H1 (cell line): ENCODE data around the gene ITPK1. TPM values are rescaled to one million over a fixed set of nuclear protein-coding genes. Genes with fewer than 3 reads are reported as not detected.
A peak's percentile ranks its signal among the peaks of the same experiment; 100 is the strongest.

Experiments used
- CTCF ChIA-PET: fragments of 300-600 bp; sonication (Branson Sonifier 250); formaldehyde crosslinking; loops from one replicate; lab custom pipeline; 2021; ENCODE audit not compliant: partially characterized antibody; lab: Charles Lee
- POLR2A ChIA-PET: fragments of 300-600 bp; sonication (Branson Sonifier 250); formaldehyde crosslinking; loops from one replicate; lab custom pipeline; 2021; ENCODE audit warnings: inconsistent platforms; ENCODE audit not compliant: partially characterized antibody; lab: Charles Lee
- DNase-seq, 2 experiments: peaks; one replicate each; pipeline versions ENCODE4 v3.0.0 to v3.0.0-alpha.2; 2010 to 2022; ENCODE audit warnings: low spot score in 2 of 2, low read depth in 1 of 2, mixed read lengths in 1 of 2
- FAIRE-seq: peaks from 2 replicates; lab custom pipeline; 2011; peaks lifted over from hg19 to GRCh38; lab: Jason Lieb, UNC
- H2AFZ ChIP-seq: 2 replicates; pipeline ENCODE4 v1.8.1; 2012; ENCODE audit warnings: low read length, inconsistent platforms
- H2AK5ac ChIP-seq: 2 replicates; pipeline ENCODE4 v1.6.1; 2013; ENCODE audit warnings: low read depth, low read length
- H2BK120ac ChIP-seq: replicated peaks from 2 replicates; pipeline ENCODE3; 2013; ENCODE audit warnings: low read depth, low read length, inconsistent platforms
- H2BK12ac ChIP-seq: 2 replicates; pipeline ENCODE4 v1.6.1; 2013; ENCODE audit warnings: low read depth, low read length
- H2BK15ac ChIP-seq: 2 replicates; pipeline ENCODE4 v1.6.1; 2013; ENCODE audit warnings: low read length
- H2BK20ac ChIP-seq: 2 replicates; pipeline ENCODE4 v1.6.1; 2013; ENCODE audit warnings: low read length
- H2BK5ac ChIP-seq: 2 replicates; pipeline ENCODE4 v1.6.1; 2013; ENCODE audit warnings: low read depth, low read length
- H3K14ac ChIP-seq: 2 replicates; pipeline ENCODE4 v1.6.1; 2013; ENCODE audit warnings: inconsistent platforms; ENCODE audit not compliant: insufficient read length
- H3K18ac ChIP-seq: 2 replicates; pipeline ENCODE4 v1.6.1; 2013; ENCODE audit warnings: low read length; ENCODE audit errors: extremely low read depth
- H3K23ac ChIP-seq: 2 replicates; pipeline ENCODE4 v1.6.1; 2013; ENCODE audit warnings: inconsistent platforms; ENCODE audit not compliant: insufficient read length
- H3K23me2 ChIP-seq: 2 replicates; pipeline ENCODE4 v1.6.1; 2013; ENCODE audit warnings: low read depth, low read length
- H3K27ac ChIP-seq: 2 replicates; pipeline ENCODE4 v1.6.1; 2011; ENCODE audit warnings: low read depth, low read length, inconsistent platforms
- H3K27me3 ChIP-seq, 4 experiments: replicated peaks in 1 of 4; 1 replicate in 1 of 4; 2 replicates in 3 of 4; pipeline versions ENCODE4 v1.6.1 to v1.8.1; 2011 to 2013; ENCODE audit warnings: low read length in 3 of 4, mild to moderate bottlenecking in 3 of 4, inconsistent platforms in 2 of 4, mixed read lengths in 2 of 4, moderate library complexity in 1 of 4; ENCODE audit not compliant: control insufficient read depth in 3 of 4, insufficient read depth in 3 of 4; ENCODE audit errors: extremely low read depth in 1 of 4
- H3K36me3 ChIP-seq, 4 experiments: 2 replicates each; pipeline versions ENCODE4 v1.6.1 to v1.8.1; 2011 to 2013; ENCODE audit warnings: mild to moderate bottlenecking in 4 of 4, low read length in 3 of 4, moderate library complexity in 2 of 4, control low read depth in 1 of 4, inconsistent platforms in 1 of 4; ENCODE audit not compliant: insufficient read depth in 4 of 4, control insufficient read depth in 2 of 4
- H3K4ac ChIP-seq: replicated peaks from 2 replicates; pipeline ENCODE3; 2013; ENCODE audit warnings: low read length, low read depth, mixed read lengths, inconsistent platforms; ENCODE audit not compliant: insufficient read length
- H3K4me1 ChIP-seq, 4 experiments: replicated peaks in 1 of 4; 1 replicate in 1 of 4; 2 replicates in 3 of 4; pipeline versions ENCODE4 v1.6.1 to v1.8.1; 2011 to 2013; ENCODE audit warnings: low read length in 3 of 4, inconsistent platforms in 2 of 4, mixed read lengths in 1 of 4; ENCODE audit not compliant: insufficient read depth in 4 of 4, control insufficient read depth in 3 of 4
- H3K4me2 ChIP-seq, 2 experiments: 2 replicates each; pipeline versions ENCODE4 v1.6.1 to v1.8.1; 2011 to 2013; ENCODE audit warnings: low read depth in 2 of 2, low read length in 2 of 2, control low read depth in 1 of 2, inconsistent platforms in 1 of 2, mild to moderate bottlenecking in 1 of 2; ENCODE audit not compliant: insufficient read depth in 1 of 2
- H3K4me3 ChIP-seq, 4 experiments: fragments of 200-600, 300-600 bp in 1 of 4; sonication (generic), shearing (Covaris generic), sonication (Bioruptor Twin) in 1 of 4; 2 replicates each; pipeline versions ENCODE4 v1.5.1 to v1.8.1; 2011 to 2016; ENCODE audit warnings: low read length in 4 of 4, low read depth in 3 of 4, control low read depth in 2 of 4, inconsistent platforms in 2 of 4, mild to moderate bottlenecking in 2 of 4, mixed read lengths in 1 of 4, moderate library complexity in 1 of 4; ENCODE audit not compliant: insufficient read depth in 2 of 4; ENCODE audit errors: extremely low read depth in 1 of 4
- H3K56ac ChIP-seq: replicated peaks from 2 replicates; pipeline ENCODE3; 2013; ENCODE audit warnings: low read depth, mild to moderate bottlenecking, mixed read lengths, low read length, inconsistent platforms; ENCODE audit not compliant: insufficient read length
- H3K79me1 ChIP-seq: 2 replicates; pipeline ENCODE4 v1.6.1; 2013; ENCODE audit warnings: low read depth, low read length, control low read depth
- H3K79me2 ChIP-seq, 2 experiments: 2 replicates each; pipeline versions ENCODE4 v1.6.1 to v1.8.1; 2012 to 2013; ENCODE audit warnings: low read length in 2 of 2, mild to moderate bottlenecking in 2 of 2, inconsistent platforms in 1 of 2; ENCODE audit not compliant: insufficient read depth in 2 of 2, control insufficient read depth in 1 of 2
- H3K9ac ChIP-seq, 4 experiments: replicated peaks in 1 of 4; 1 replicate in 1 of 4; 2 replicates in 3 of 4; pipeline versions ENCODE4 v1.6.1 to v1.8.1; 2011 to 2013; ENCODE audit warnings: low read depth in 3 of 4, low read length in 3 of 4, control low read depth in 2 of 4, mild to moderate bottlenecking in 2 of 4, moderate library complexity in 2 of 4, inconsistent platforms in 1 of 4; ENCODE audit errors: extremely low read depth in 1 of 4
- H3K9me3 ChIP-seq, 2 experiments: 2 replicates each; pipeline versions ENCODE4 v1.6.1 to v1.8.1; 2012 to 2013; ENCODE audit warnings: mild to moderate bottlenecking in 2 of 2, moderate library complexity in 2 of 2, control low read depth in 1 of 2, inconsistent platforms in 1 of 2, low read depth in 1 of 2, low read length in 1 of 2, mixed read lengths in 1 of 2; ENCODE audit not compliant: insufficient read depth in 2 of 2
- H4K20me1 ChIP-seq, 2 experiments: replicated peaks in 1 of 2; 2 replicates each; pipeline versions ENCODE3 to v1.8.1; 2011 to 2013; ENCODE audit warnings: inconsistent platforms in 2 of 2, low read length in 2 of 2, mild to moderate bottlenecking in 1 of 2; ENCODE audit not compliant: insufficient read depth in 2 of 2, control insufficient read depth in 1 of 2
- H4K5ac ChIP-seq: 2 replicates; pipeline ENCODE4 v1.6.1; 2013; ENCODE audit warnings: low read length, low read depth, mixed read lengths, inconsistent platforms; ENCODE audit not compliant: insufficient read length
- H4K8ac ChIP-seq: 2 replicates; pipeline ENCODE4 v1.8.0; 2013; ENCODE audit warnings: mild to moderate bottlenecking, moderate library complexity, low read length, inconsistent platforms; ENCODE audit not compliant: insufficient read depth; ENCODE audit errors: extremely low read depth
- H4K91ac ChIP-seq: replicated peaks from 2 replicates; pipeline ENCODE3; 2013; ENCODE audit warnings: low read length, mixed read lengths, inconsistent platforms; ENCODE audit not compliant: insufficient read length
- CEBPB ChIP-seq: IDR thresholded peaks from 2 replicates; pipeline ENCODE4 v1.6.1; 2012; ENCODE audit warnings: low read depth, low read length
- CTCF ChIP-seq, 3 experiments: IDR thresholded peaks; 1 replicate in 2 of 3; 2 replicates in 1 of 3; pipeline versions ENCODE4 v1.5.1 to v1.6.1; 2011; ENCODE audit warnings: low read length in 3 of 3, mild to moderate bottlenecking in 3 of 3, inconsistent platforms in 2 of 3, low read depth in 1 of 3, moderate library complexity in 1 of 3; ENCODE audit not compliant: insufficient read depth in 1 of 3; ENCODE audit errors: control extremely low read depth in 1 of 3
- JUN ChIP-seq: IDR thresholded peaks from 2 replicates; pipeline ENCODE4 v1.6.1; 2011; ENCODE audit warnings: low read depth, mild to moderate bottlenecking, improper control_type of control experiment, low read length
- NANOG ChIP-seq: IDR thresholded peaks from 2 replicates; pipeline ENCODE4 v1.6.1; 2011; ENCODE audit warnings: low read length, low read depth, mild to moderate bottlenecking, inconsistent platforms; ENCODE audit not compliant: insufficient read depth, poor library complexity, severe bottlenecking
- POU5F1 ChIP-seq: IDR thresholded peaks from 2 replicates; pipeline ENCODE4 v1.6.1; 2011; ENCODE audit warnings: low read depth, mild to moderate bottlenecking, low read length, moderate library complexity
- SUZ12 ChIP-seq: fragments of 200-600 bp; sonication (generic); IDR thresholded peaks from 2 replicates; pipeline ENCODE4 v1.6.1; 2012; ENCODE audit warnings: mild to moderate bottlenecking, inconsistent platforms, low read length, moderate library complexity, mixed read lengths
- ZNF274 ChIP-seq: IDR thresholded peaks from 2 replicates; pipeline ENCODE4 v1.7.0; 2012; ENCODE audit warnings: low read length, borderline replicate concordance; ENCODE audit errors: extremely low read depth
- WGBS, 2 experiments: shearing (Covaris generic) in 1 of 2; methylation state at CpG; one replicate each; pipeline versions ENCODE4 v1.1.6 to v1.1.7; 2013 to 2015; ENCODE audit warnings: low lambda C conversion rate in 2 of 2, mixed read lengths in 2 of 2, inconsistent platforms in 1 of 2, low coverage in 1 of 2, missing lambda C conversion rate in 1 of 2; ENCODE audit not compliant: insufficient replicate concordance in 2 of 2, insufficient coverage in 1 of 2, insufficient read length in 1 of 2; ENCODE audit errors: extremely low coverage in 1 of 2, missing lambda C conversion rate in 1 of 2; 5-methylcytosine and 5-hydroxymethylcytosine counted together
- polyA plus RNA-seq, 7 experiments: library from polyadenylated mRNA; depleted of rRNA in 3 of 7; stranded (reverse) in 5 of 7; unstranded in 2 of 7; fragments of >200 nt in 5 of 7; fragments of 200-250 nt in 2 of 7; gene quantifications; 1 replicate in 5 of 7; 2 replicates in 1 of 7; 4 replicates in 1 of 7; pipeline versions ENCODE4 v1.2.1 to v1.2.3, GENCODE V29; 2011 to 2013; ENCODE audit warnings: missing spikeins in 2 of 7, mixed read lengths in 2 of 7
- total RNA-seq: library from RNA; stranded (reverse); fragmentation: NEBNext Ultra II Directional; extraction: Animal tissue kit (Norgen Biotek cat#: 25700); gene quantifications from 2 replicates; pipeline ENCODE4 v1.2.1, GENCODE V29; 2021

Gene ITPK1
- total and polyA plus RNA-seq, 2 of the 8 experiments (the other 6 are each of a cell fraction or from before 2014, with no cell fraction given), result 108 to 143 TPM

- DNase-seq (no peak), FAIRE-seq (no peak)
- no peak overlapping the region for H3K4me2 ChIP-seq
- H4K91ac ChIP-seq, result no peak overlapping the region
- no peak overlapping the region for H3K4ac ChIP-seq
- H3K27ac ChIP-seq, result 0 out of 2 replicates have a peak overlapping the region, but pooled peaks have one; percentile 4
- no peak overlapping the region for H2BK20ac ChIP-seq
- no peak overlapping the region for H4K8ac ChIP-seq
- H2BK12ac ChIP-seq, result no peak overlapping the region
- peaks cover 23% of the 10 kb centered on the region for H3K79me1 ChIP-seq
- no peaks in the 10 kb centered on the region for H3K9me3 ChIP-seq
- H2AK5ac ChIP-seq, result no peak overlapping the region
- WGBS, 2 experiments, result 97% methylated on average over 4 of the region's 4 CpGs; no CpG with 5 or more reads in 1 of the 2 experiments
- H4K5ac ChIP-seq, result no peak overlapping the region
- ChIA-PET POLR2A (no interaction called here), CTCF (interaction anchor here (0.8 to 1.7 kb wide), 4 partner anchors 23 to 66 kb away, joined by 3 to 4 read pairs (median 4); no protein-coding TSS in a partner anchor)
- TF ChIP-seq SUZ12, result no peak
- no peak for TF ChIP-seq POU5F1
- TF ChIP-seq JUN, result no peak
- TF ChIP-seq CTCF (IDR thresholded peaks at IDR 0.05; ENCODE audit: control extremely low read depth in 1 of 3, insufficient read depth in 1 of 3, low read depth in 1 of 3, low read length in 3 of 3), result no peak
- no peak for TF ChIP-seq NANOG
- TF ChIP-seq ZNF274, result no peak
- TF ChIP-seq CEBPB, result no peak
- H3K36me3 ChIP-seq, result no peaks in the 10 kb centered on the region; a peak in 1 of 8 replicates
- no peaks in the 10 kb centered on the region for H3K27me3 ChIP-seq
- H3K14ac ChIP-seq, result no peak overlapping the region
- no peak overlapping the region for H2BK15ac ChIP-seq
- no peak overlapping the region for H2BK120ac ChIP-seq
- peaks cover 0 to 57% of the 10 kb centered on the region in 2 experiments; a peak in 2 of 4 replicates for H3K79me2 ChIP-seq
- H2BK5ac ChIP-seq, result peak overlapping the region; percentile 62; the same call in 1 of the 2 replicates
- H3K4me1 ChIP-seq, result peaks cover 0 to 4% (median 0%) of the 10 kb centered on the region in 4 experiments; a peak in 4 of 7 replicates
- no peak overlapping the region for H3K9ac ChIP-seq
- H3K4me3 ChIP-seq, result no peak overlapping the region
- no peak overlapping the region for H2AFZ ChIP-seq
- no peak overlapping the region for H3K18ac ChIP-seq
- H3K56ac ChIP-seq, result no peak overlapping the region
- H3K23me2 ChIP-seq, result no peaks in the 10 kb centered on the region
- H3K23ac ChIP-seq, result no peak overlapping the region
- peaks cover 11 to 18% of the 10 kb centered on the region in 2 experiments for H4K20me1 ChIP-seq
Measured at GRCh38 chr14:93073358-93073707, 42.4 kb downstream of the ITPK1 start.
